GM23338 (cell line): ENCODE data around the gene REPIN1. TPM values are rescaled to one million over a fixed set of nuclear protein-coding genes. Genes with fewer than 3 reads are reported as not detected.
A peak's percentile ranks its signal among the peaks of the same experiment; 100 is the strongest.

Experiments used
- ATAC-seq: fragments of 200-7000 bp; cut with Tn5 transposase; 3 replicates; pipeline ENCODE4 v1.9.1; 2020
- DNase-seq: peaks from one replicate; pipeline ENCODE4 v3.0.0-alpha.2; 2015; ENCODE audit warnings: low spot score
- H2AFZ ChIP-seq: fragments of 200-600 bp; sonication (generic); 2 replicates; pipeline ENCODE4 v1.8.0; 2016; ENCODE audit warnings: antibody characterized with exemption, mild to moderate bottlenecking, moderate library complexity
- H3F3A ChIP-seq: fragments of 200-600 bp; sonication (generic); replicated peaks from 2 replicates; pipeline ENCODE4 v1.8.0; 2017; ENCODE audit warnings: antibody characterized with exemption, mixed run types, low read depth
- H3K27ac ChIP-seq: fragments of 200-600 bp; sonication (generic); 2 replicates; pipeline ENCODE4 v1.6.1; 2016; ENCODE audit warnings: low read depth
- H3K27me3 ChIP-seq: fragments of 200-600 bp; sonication (generic); 2 replicates; pipeline ENCODE4 v1.8.0; 2016; ENCODE audit warnings: mild to moderate bottlenecking, mixed run types, moderate library complexity; ENCODE audit not compliant: insufficient read depth
- H3K36me3 ChIP-seq: fragments of 200-600 bp; sonication (generic); 2 replicates; pipeline ENCODE4 v1.8.0; 2016; ENCODE audit warnings: mild to moderate bottlenecking; ENCODE audit not compliant: insufficient read depth
- H3K4me1 ChIP-seq: fragments of 200-600 bp; sonication (generic); 2 replicates; pipeline ENCODE4 v1.8.0; 2016; ENCODE audit warnings: mild to moderate bottlenecking, moderate library complexity; ENCODE audit not compliant: insufficient read depth
- H3K4me2 ChIP-seq: fragments of 200-600 bp; sonication (generic); 2 replicates; pipeline ENCODE4 v1.7.1; 2017; ENCODE audit warnings: mixed run types
- H3K4me3 ChIP-seq: fragments of 200-600 bp; sonication (generic); 2 replicates; pipeline ENCODE4 v1.6.1; 2016; ENCODE audit warnings: mixed run types
- H3K79me2 ChIP-seq: fragments of 200-600 bp; sonication (generic); replicated peaks from 2 replicates; pipeline ENCODE4 v1.8.0; 2017; ENCODE audit warnings: mild to moderate bottlenecking; ENCODE audit not compliant: insufficient read depth
- H3K9me2 ChIP-seq: fragments of 200-600 bp; sonication (generic); 2 replicates; pipeline ENCODE4 v1.8.0; 2017; ENCODE audit not compliant: insufficient read depth
- H4K20me1 ChIP-seq: fragments of 200-600 bp; sonication (generic); replicated peaks from 2 replicates; pipeline ENCODE4 v1.8.0; 2017; ENCODE audit warnings: mild to moderate bottlenecking; ENCODE audit not compliant: insufficient read depth
- H3K27ac Mint-ChIP-seq: 2 replicates; pipeline ENCODE4 v1.8.0; 2020; ENCODE audit warnings: inconsistent platforms, mild to moderate bottlenecking, moderate library complexity, mixed read lengths
- H3K27me3 Mint-ChIP-seq: 3 replicates; pipeline ENCODE4 v1.8.0; 2022; ENCODE audit warnings: low read depth, mild to moderate bottlenecking, moderate library complexity, mixed read lengths, inconsistent platforms; ENCODE audit not compliant: insufficient read depth, poor library complexity
- H3K36me3 Mint-ChIP-seq: 3 replicates; pipeline ENCODE4 v1.8.0; 2021; ENCODE audit warnings: low read depth, mild to moderate bottlenecking, inconsistent platforms, moderate library complexity, mixed read lengths
- H3K4me1 Mint-ChIP-seq: 3 replicates; pipeline ENCODE4 v1.8.0; 2020; ENCODE audit warnings: mild to moderate bottlenecking, inconsistent platforms, mixed read lengths
- H3K4me3 Mint-ChIP-seq: 3 replicates; pipeline ENCODE4 v1.8.0; 2021; ENCODE audit warnings: moderate library complexity, mild to moderate bottlenecking, inconsistent platforms, mixed read lengths
- H3K9me3 Mint-ChIP-seq: 3 replicates; pipeline ENCODE4 v1.8.0; 2020; ENCODE audit warnings: moderate library complexity, mild to moderate bottlenecking, inconsistent platforms, mixed read lengths
- ETS1 ChIP-seq: IDR thresholded peaks from 2 replicates; pipeline ENCODE4 v1.6.1; 2016; ENCODE audit warnings: antibody characterized with exemption
- EZH2phosphoT487 ChIP-seq: fragments of 200-600 bp; sonication (generic); IDR thresholded peaks from one replicate; pipeline ENCODE4 v1.8.1; 2018; ENCODE audit warnings: antibody characterized with exemption; ENCODE audit not compliant: unreplicated experiment
- JUNB ChIP-seq: IDR thresholded peaks from one replicate; pipeline ENCODE4 v1.6.1; 2016; ENCODE audit warnings: antibody characterized with exemption; ENCODE audit not compliant: unreplicated experiment
- NANOG ChIP-seq: IDR thresholded peaks from 2 replicates; pipeline ENCODE4 v1.6.1; 2016; ENCODE audit warnings: antibody characterized with exemption, borderline replicate concordance
- REST ChIP-seq: IDR thresholded peaks from one replicate; pipeline ENCODE4 v1.6.1; 2018; ENCODE audit warnings: antibody characterized with exemption; ENCODE audit not compliant: unreplicated experiment
- ZNF114 ChIP-seq: fragments of 250-450 bp; sonication (Bioruptor Pico); IDR thresholded peaks from 2 replicates; pipeline ENCODE4 v1.5.0; 2020; ENCODE audit warnings: mild to moderate bottlenecking, moderate library complexity
- ZNF462 ChIP-seq: fragments of 250-450 bp; sonication (Bioruptor Pico); IDR thresholded peaks from 2 replicates; pipeline ENCODE4 v1.5.0; 2020; ENCODE audit warnings: mild to moderate bottlenecking, moderate library complexity
- polyA plus RNA-seq: library from polyadenylated mRNA; unstranded; fragments of >200 nt; fragmentation: Nextera tagmentation; extraction: Ambion mirVana; gene quantifications from 2 replicates; pipeline ENCODE4 v1.2.1, GENCODE V29; 2016
- total RNA-seq: library from RNA; depleted of rRNA; stranded (reverse); fragments of >200 nt; shearing (Covaris generic); gene quantifications from 2 replicates; pipeline ENCODE4 v1.2.3, GENCODE V29; 2014
- TF ChIP-seq, protein P1 (sequence below), 2 experiments: fragments of 200-600 bp in 1 of 2; sonication (generic) in 1 of 2; conservative IDR thresholded peaks; 2 replicates each; pipeline versions ENCODE4 v1.5.1 to v1.6.1; 2016 to 2017; ENCODE audit warnings: antibody characterized with exemption in 2 of 2, low read depth in 2 of 2, mild to moderate bottlenecking in 2 of 2, moderate library complexity in 1 of 2

Gene REPIN1
- total and polyA plus RNA-seq, 2 experiments from 2014 or later, result 29.8 to 156 TPM

DNA sequence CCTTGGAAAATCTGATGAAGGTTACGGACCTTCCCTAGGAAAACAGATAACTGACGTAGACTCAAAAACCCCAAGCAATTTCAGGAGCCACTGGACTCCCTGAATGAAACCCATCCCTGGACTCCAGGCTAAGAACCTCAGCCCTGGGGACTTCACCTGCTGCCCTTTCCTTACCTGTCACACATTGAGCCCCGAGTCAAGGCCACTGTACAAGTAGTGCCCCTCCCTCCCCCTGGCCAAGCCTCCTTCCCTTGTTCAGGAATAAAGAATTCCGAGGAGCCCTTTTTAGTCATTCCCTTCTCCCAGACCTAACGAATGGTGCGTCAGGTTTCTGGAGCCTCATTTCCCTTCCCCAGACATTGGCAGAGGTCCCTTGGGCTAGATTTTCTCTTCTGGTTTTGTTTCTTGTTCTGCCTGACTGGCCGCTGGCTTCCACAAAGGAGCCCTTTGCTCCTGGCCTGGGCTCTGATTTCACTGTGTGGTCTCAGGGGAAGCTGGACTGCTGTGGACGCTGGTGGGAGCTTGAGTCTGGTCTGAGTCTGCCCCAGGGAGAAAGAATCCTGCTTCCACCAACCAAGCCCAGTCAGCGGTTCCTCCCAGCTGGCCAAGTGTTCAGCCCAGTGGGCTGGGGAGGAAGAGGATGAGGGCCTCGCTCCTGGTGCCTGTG lies 42.2 kb downstream of the REPIN1 start:
- H4K20me1 ChIP-seq, result no peaks in the 10 kb centered on the region; the same call in 1 of the 2 replicates
- Mint-ChIP-seq H3K4me1 (peaks cover 30% of the 10 kb centered on the region), H3K36me3 (peaks cover 53% of the 10 kb centered on the region), H3K9me3 (no peaks in the 10 kb centered on the region; the same call in none of the 3 replicates), H3K27me3 (peaks cover 22% of the 10 kb centered on the region), H3K4me3 (no peak overlapping the region), H3K27ac (peak overlapping the region; percentile 36; the same call in 1 of the 2 replicates)
- peaks cover 18% of the 10 kb centered on the region for H3K79me2 ChIP-seq
- H3F3A ChIP-seq, result 0 out of 2 replicates have a peak, but pooled peaks cover 8% of the 10 kb centered on the region
- no peaks in the 10 kb centered on the region for H3K27me3 ChIP-seq
- ATAC-seq (no peak), DNase-seq (no peak)
- H3K4me3 ChIP-seq, result no peak overlapping the region
- TF ChIP-seq ZNF462 (CRISPR knock-in tag) (no peak), REST (no peak), JUNB (no peak), ZNF114 (no peak), NANOG (no peak), ETS1 (no peak), EZH2phosphoT487 (no peak)
- TF ChIP-seq, protein P1, sequence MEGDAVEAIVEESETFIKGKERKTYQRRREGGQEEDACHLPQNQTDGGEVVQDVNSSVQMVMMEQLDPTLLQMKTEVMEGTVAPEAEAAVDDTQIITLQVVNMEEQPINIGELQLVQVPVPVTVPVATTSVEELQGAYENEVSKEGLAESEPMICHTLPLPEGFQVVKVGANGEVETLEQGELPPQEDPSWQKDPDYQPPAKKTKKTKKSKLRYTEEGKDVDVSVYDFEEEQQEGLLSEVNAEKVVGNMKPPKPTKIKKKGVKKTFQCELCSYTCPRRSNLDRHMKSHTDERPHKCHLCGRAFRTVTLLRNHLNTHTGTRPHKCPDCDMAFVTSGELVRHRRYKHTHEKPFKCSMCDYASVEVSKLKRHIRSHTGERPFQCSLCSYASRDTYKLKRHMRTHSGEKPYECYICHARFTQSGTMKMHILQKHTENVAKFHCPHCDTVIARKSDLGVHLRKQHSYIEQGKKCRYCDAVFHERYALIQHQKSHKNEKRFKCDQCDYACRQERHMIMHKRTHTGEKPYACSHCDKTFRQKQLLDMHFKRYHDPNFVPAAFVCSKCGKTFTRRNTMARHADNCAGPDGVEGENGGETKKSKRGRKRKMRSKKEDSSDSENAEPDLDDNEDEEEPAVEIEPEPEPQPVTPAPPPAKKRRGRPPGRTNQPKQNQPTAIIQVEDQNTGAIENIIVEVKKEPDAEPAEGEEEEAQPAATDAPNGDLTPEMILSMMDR (conservative IDR thresholded peaks at IDR 0.05; ENCODE audit: low read depth in 2 of 2), result no peak
- H2AFZ ChIP-seq, result no peak overlapping the region
- H3K4me1 ChIP-seq, result peaks cover 13% of the 10 kb centered on the region
- no peak overlapping the region; the same call in 1 of the 2 replicates for H3K27ac ChIP-seq
- H3K36me3 ChIP-seq, result peaks cover 5% of the 10 kb centered on the region; the same call in 1 of the 2 replicates
- no peak overlapping the region for H3K4me2 ChIP-seq
- no peaks in the 10 kb centered on the region for H3K9me2 ChIP-seq
